A549 (cell line): Measurements from ENCODE around the gene COA7. TPM values are rescaled to one million over a fixed set of nuclear protein-coding genes. Genes with fewer than 3 reads are reported as not detected.
"Not testable (repeated sequence)": the region's sequence is repeated elsewhere in the genome, so short reads cannot be mapped to it uniquely, and the experiment has no call there.

Experiments used
- ATAC-seq, 2 experiments: fragments of 200-7000 bp in 1 of 2; fragments of >200 bp in 1 of 2; cut with Nextera tagmentation in 1 of 2; cut with Tn5 transposase in 1 of 2; 3 replicates each; pipeline versions ENCODE4 v1.8.0 to v1.9.1; 2018 to 2020; ENCODE audit warnings: mild to moderate bottlenecking in 1 of 2, moderate library complexity in 1 of 2
- CTCF ChIA-PET: fragments of 300-600 bp; sonication (Branson Sonifier 250); formaldehyde crosslinking; extraction: SDS; loops from one replicate; lab custom pipeline; 2021; ENCODE audit warnings: antibody characterized with exemption, inconsistent platforms; lab: Yijun Ruan, JAX
- POLR2A ChIA-PET: fragments of 350-600 bp; formaldehyde crosslinking; extraction: SDS; loops from one replicate; lab custom pipeline; 2021; ENCODE audit warnings: antibody characterized with exemption, inconsistent platforms; lab: Yijun Ruan, JAX
- DNase-seq, 2 experiments: peaks; one replicate each; pipeline versions ENCODE4 v3.0.0 to v3.0.0-alpha.2; 2011 to 2016; ENCODE audit warnings: low read depth in 1 of 2, low spot score in 1 of 2
- FAIRE-seq: peaks from 2 replicates; lab custom pipeline; 2011; peaks lifted over from hg19 to GRCh38; lab: Jason Lieb, UNC
- H3K27ac ChIP-seq, 2 experiments: fragments of >200 bp; sonication (Bioruptor Twin); formaldehyde crosslinking; 3 replicates each; pipeline ENCODE4 v1.5.1; 2016 to 2017
- H3K4me1 ChIP-seq: fragments of >200 bp; sonication (Bioruptor Twin); formaldehyde crosslinking; 3 replicates; pipeline ENCODE4 v1.6.1; 2016
- H3K4me2 ChIP-seq: fragments of >200 bp; sonication (Bioruptor Twin); formaldehyde crosslinking; 3 replicates; pipeline ENCODE4 v1.6.1; 2016
- H3K4me3 ChIP-seq: fragments of >200 bp; sonication (Bioruptor Twin); formaldehyde crosslinking; 3 replicates; pipeline ENCODE4 v1.5.1; 2016
- H3K9me3 ChIP-seq: fragments of >200 bp; sonication (Bioruptor Twin); formaldehyde crosslinking; 3 replicates; pipeline ENCODE4 v1.6.1; 2016
- BHLHE40 ChIP-seq: IDR thresholded peaks from 2 replicates; pipeline ENCODE4 v1.6.1; 2012; ENCODE audit warnings: low read depth, low read length, inconsistent platforms
- CBX2 ChIP-seq: fragments of 200-600 bp; sonication (generic); IDR thresholded peaks from 2 replicates; pipeline ENCODE4 v1.6.1; 2016; ENCODE audit warnings: low read depth, mild to moderate bottlenecking, borderline replicate concordance
- CBX8 ChIP-seq: fragments of 200-600 bp; sonication (generic); IDR thresholded peaks from 2 replicates; pipeline ENCODE4 v1.6.1; 2016
- CHD4 ChIP-seq: fragments of 200-600 bp; sonication (generic); IDR thresholded peaks from 2 replicates; pipeline ENCODE4 v1.6.1; 2016; ENCODE audit warnings: antibody characterized with exemption, mild to moderate bottlenecking, borderline replicate concordance
- CTCF ChIP-seq: fragments of >200 bp; sonication (Bioruptor Twin); formaldehyde crosslinking; IDR thresholded peaks from 3 replicates; pipeline ENCODE4 v1.5.1; 2016
- EHF ChIP-seq: fragments of 250-450 bp; sonication (Bioruptor Pico); IDR thresholded peaks from 2 replicates; pipeline ENCODE4 v1.5.0; 2020; ENCODE audit warnings: mild to moderate bottlenecking
- EHMT2 ChIP-seq: fragments of 200-600 bp; sonication (generic); IDR thresholded peaks from 2 replicates; pipeline ENCODE4 v1.6.1; 2016; ENCODE audit warnings: antibody characterized with exemption, low read depth, mild to moderate bottlenecking, moderate library complexity
- GATA3 ChIP-seq: IDR thresholded peaks from 2 replicates; pipeline ENCODE4 v1.6.1; 2012; ENCODE audit warnings: borderline replicate concordance
- HDAC2 ChIP-seq: fragments of 200-600 bp; sonication (generic); IDR thresholded peaks from 2 replicates; pipeline ENCODE4 v1.6.1; 2016
- HEYL ChIP-seq: fragments of 250-450 bp; sonication (Bioruptor Pico); IDR thresholded peaks from 2 replicates; pipeline ENCODE4 v1.8.0; 2021; ENCODE audit warnings: mild to moderate bottlenecking, moderate library complexity
- HMGXB4 ChIP-seq: fragments of 250-450 bp; sonication (Bioruptor Pico); IDR thresholded peaks from 2 replicates; pipeline ENCODE4 v1.5.0; 2021; ENCODE audit warnings: mild to moderate bottlenecking, moderate library complexity, borderline replicate concordance
- KDM5A ChIP-seq: fragments of 200-600 bp; sonication (generic); IDR thresholded peaks from 2 replicates; pipeline ENCODE4 v1.6.1; 2016; ENCODE audit warnings: antibody characterized with exemption, mild to moderate bottlenecking
- MAFK ChIP-seq: fragments of 450-650 bp; IDR thresholded peaks from 2 replicates; pipeline ENCODE4 v1.6.1; 2014; ENCODE audit not compliant: partially characterized antibody
- MAX ChIP-seq: IDR thresholded peaks from 2 replicates; pipeline ENCODE4 v1.6.1; 2012
- MAZ ChIP-seq: fragments of 150-350 bp; IDR thresholded peaks from 2 replicates; pipeline ENCODE4 v1.6.1; 2014; ENCODE audit warnings: antibody characterized with exemption, low read depth, low read length, borderline replicate concordance
- MYC ChIP-seq: IDR thresholded peaks from 2 replicates; pipeline ENCODE4 v1.6.1; 2012; ENCODE audit warnings: mild to moderate bottlenecking, inconsistent platforms, low read length, improper control_type of control experiment, borderline replicate concordance
- NPAS2 ChIP-seq: fragments of 250-450 bp; sonication (Bioruptor Pico); IDR thresholded peaks from 2 replicates; pipeline ENCODE4 v1.8.0; 2022; ENCODE audit warnings: mild to moderate bottlenecking, moderate library complexity, borderline replicate concordance
- PBX3 ChIP-seq: IDR thresholded peaks from 2 replicates; pipeline ENCODE4 v1.6.1; 2012
- POLR2A ChIP-seq: IDR thresholded peaks from 2 replicates; pipeline ENCODE4 v1.6.1; 2012; ENCODE audit warnings: mild to moderate bottlenecking, low read length
- RFX5 ChIP-seq: fragments of 450-650 bp; IDR thresholded peaks from 2 replicates; pipeline ENCODE4 v1.7.1; 2014; ENCODE audit warnings: antibody characterized with exemption, mild to moderate bottlenecking, moderate library complexity
- SMC3 ChIP-seq: fragments of >200 bp; sonication (Bioruptor Twin); formaldehyde crosslinking; IDR thresholded peaks from 3 replicates; pipeline ENCODE4 v1.6.1; 2018; ENCODE audit warnings: inconsistent platforms
- TP53 ChIP-seq: fragments of 250-450 bp; sonication (Bioruptor Pico); IDR thresholded peaks from 2 replicates; pipeline ENCODE4 v1.5.0; 2021; ENCODE audit warnings: mild to moderate bottlenecking, moderate library complexity
- ZC3H11A ChIP-seq: fragments of 450-650 bp; IDR thresholded peaks from 2 replicates; pipeline ENCODE4 v1.6.1; 2014; ENCODE audit warnings: antibody characterized with exemption, mild to moderate bottlenecking
- ZFP36 ChIP-seq: fragments of 450-650 bp; IDR thresholded peaks from 2 replicates; pipeline ENCODE4 v1.6.1; 2014; ENCODE audit warnings: borderline replicate concordance; ENCODE audit not compliant: partially characterized antibody
- ZNF302 ChIP-seq: fragments of 250-450 bp; sonication (Bioruptor Pico); IDR thresholded peaks from 2 replicates; pipeline ENCODE4 v1.9.0; 2021; ENCODE audit warnings: inconsistent platforms, mild to moderate bottlenecking, moderate library complexity
- ZSCAN20 ChIP-seq: fragments of 250-450 bp; sonication (Bioruptor Pico); IDR thresholded peaks from 2 replicates; pipeline ENCODE4 v1.8.0; 2022; ENCODE audit warnings: mild to moderate bottlenecking, moderate library complexity
- WGBS: methylation state at CpG from one replicate; pipeline ENCODE4 v1.1.6; 2017; ENCODE audit errors: missing lambda C conversion rate; 5-methylcytosine and 5-hydroxymethylcytosine counted together
- polyA plus RNA-seq, 4 experiments: library from polyadenylated mRNA; depleted of rRNA in 3 of 4; stranded (reverse); fragments of >200 nt; fragmentation: RNase III in 1 of 4; extraction: RNeasy Plus Mini Kit Qiagen cat#74134 plus additional on column Dnase treatment in 1 of 4; gene quantifications; 2 replicates in 3 of 4; 3 replicates in 1 of 4; pipeline ENCODE4 v1.2.3, GENCODE V29; 2011 to 2017

COA7 gene
- polyA plus RNA-seq, 2 of the 4 experiments (the other 2 are of a cell fraction), result 18.1 to 22.0 TPM

GRCh38 chr1:52738893-52739292 is 40.7 kb upstream of the COA7 start:
- POLR2A ChIA-PET, result interaction anchor here (0.7 kb wide), 2 partner anchors 13 to 372 kb away, joined by 3 to 5 read pairs; partner anchors contain the start of gene ZYG11B
- no peak for FAIRE-seq
- Histone ChIP-seq H3K27ac (no peak overlapping the region), H3K4me3 (no peak overlapping the region), H3K4me1 (peaks cover 11% of the 10 kb centered on the region; the same call in 1 of the 3 replicates), H3K9me3 (no peaks in the 10 kb centered on the region), H3K4me2 (no peak overlapping the region)
- WGBS, result 96% methylated on average over 10 of the region's 10 CpGs
- CTCF ChIA-PET, result interaction anchor here (1.4 kb wide), 1 partner anchor 38 kb away, joined by 3 read pairs; no protein-coding TSS in a partner anchor
- no peak for DNase-seq
- TF ChIP-seq SMC3, result no peak
- TF ChIP-seq BHLHE40, result no peak
- no peak for TF ChIP-seq MYC
- TF ChIP-seq MAFK, result no peak
- no peak for TF ChIP-seq RFX5
- TF ChIP-seq ZFP36, result no peak
- no peak for TF ChIP-seq HDAC2
- no peak for TF ChIP-seq ZC3H11A
- no peak for TF ChIP-seq ZSCAN20 (CRISPR knock-in tag)
- TF ChIP-seq TP53 (CRISPR knock-in tag), result no peak
- no peak for TF ChIP-seq ZNF302 (CRISPR knock-in tag)
- no peak for TF ChIP-seq KDM5A
- no peak for TF ChIP-seq CBX8
- TF ChIP-seq MAX, result no peak
- no peak for TF ChIP-seq EHMT2
- TF ChIP-seq CBX2, result no peak
- TF ChIP-seq HMGXB4 (CRISPR knock-in tag), result no peak
- no peak for TF ChIP-seq POLR2A
- TF ChIP-seq GATA3, result no peak
- TF ChIP-seq, all 56 proteins: peak for 0
- ATAC-seq, result no peak

- no peak for TF ChIP-seq HDAC2
- TF ChIP-seq CBX2, result no peak
- TF ChIP-seq GATA3, result no peak
- no peak for TF ChIP-seq EHF (CRISPR knock-in tag)
- no peak for TF ChIP-seq POLR2A
- no peak for TF ChIP-seq HMGXB4 (CRISPR knock-in tag)
- no peak for TF ChIP-seq CHD4
- no peak for TF ChIP-seq ZFP36
- TF ChIP-seq NPAS2 (CRISPR knock-in tag), result no peak
- no peak for TF ChIP-seq KDM5A
- no peak for TF ChIP-seq CTCF
- no peak for TF ChIP-seq PBX3
- TF ChIP-seq MAZ, result no peak
- TF ChIP-seq CBX8, result no peak
- TF ChIP-seq HEYL (CRISPR knock-in tag), result no peak
- H3K4me2 ChIP-seq, result no peak overlapping the region
- H3K27ac ChIP-seq, result no peak overlapping the region; a peak in 1 of 6 replicates
- no peak for FAIRE-seq
- no peak overlapping the region for H3K4me3 ChIP-seq
- POLR2A ChIA-PET, result interaction anchor here (0.7 kb wide), 1 partner anchor 839 kb away, joined by 3 read pairs; no protein-coding TSS in a partner anchor
- peaks cover 11% of the 10 kb centered on the region; the same call in 1 of the 3 replicates for H3K4me1 ChIP-seq
- CTCF ChIA-PET, result interaction anchor here (0.6 kb wide), 2 partner anchors 102 to 440 kb away, joined by 3 read pairs; no protein-coding TSS in a partner anchor
- no peak for ATAC-seq
- H3K9me3 ChIP-seq, result no peaks in the 10 kb centered on the region
- DNase-seq, result no peak
- 91% methylated on average over 5 of the region's 5 CpGs for WGBS
These were observed 40.0 kb upstream of the COA7 start for GRCh38 chr1:52738148-52738547.

GRCh38 chr1:52735371-52735770 is 37.2 kb upstream of the COA7 start:
- H3K4me1 ChIP-seq, POLR2A ChIA-PET, H3K4me2 ChIP-seq, H3K27ac ChIP-seq, DNase-seq, ATAC-seq, H3K4me3 ChIP-seq, H3K9me3 ChIP-seq, FAIRE-seq, CTCF ChIA-PET: not testable (repeated sequence)
- WGBS, result 97% methylated on average over 9 of the region's 9 CpGs
